Natural killer cell treated with Interleukin-12 subunit alpha and Interleukin-12 subunit beta and Interleukin-15 and Interleukin-18, amount 100 ng/mL, for 72 hours (primary cell): ENCODE results near the gene ZNF469. TPM values are rescaled to one million over a fixed set of nuclear protein-coding genes. Genes with fewer than 3 reads are reported as not detected.

Source experiments
- ATAC-seq, 2 donors: fragments of 150-1000 bp; cut with Tn5 transposase in 1 of 2; sonication (Bioruptor Pico), chemical (Tn5 transposase) in 1 of 2; 2 replicates each; pipeline ENCODE4 v1.10.0; 2021
- DNase-seq: peaks from one replicate; pipeline ENCODE4 v3.0.0; 2022; ENCODE audit warnings: low spot score
- H3K27ac Mint-ChIP-seq, 2 donors: 1 replicate in 1 of 2; 2 replicates in 1 of 2; pipeline ENCODE4 v1.8.0; 2022; ENCODE audit warnings: mixed read lengths in 2 of 2, mild to moderate bottlenecking in 1 of 2, moderate library complexity in 1 of 2
- H3K27me3 Mint-ChIP-seq, 2 donors: 1 replicate in 1 of 2; 2 replicates in 1 of 2; pipeline ENCODE4 v1.8.0; 2022; ENCODE audit warnings: mixed read lengths in 2 of 2
- H3K36me3 Mint-ChIP-seq: one replicate; pipeline ENCODE4 v1.8.0; 2022; ENCODE audit warnings: mixed read lengths
- H3K4me1 Mint-ChIP-seq, 2 donors: 1 replicate in 1 of 2; 2 replicates in 1 of 2; pipeline ENCODE4 v1.8.0; 2022; ENCODE audit warnings: low read depth in 2 of 2, mixed read lengths in 2 of 2, mild to moderate bottlenecking in 1 of 2
- H3K4me3 Mint-ChIP-seq: one replicate; pipeline ENCODE4 v1.8.0; 2022; ENCODE audit warnings: mixed read lengths
- H3K9me3 Mint-ChIP-seq: 2 replicates; pipeline ENCODE4 v1.8.0; 2022; ENCODE audit warnings: mixed read lengths
- total RNA-seq, 2 donors: library from RNA; stranded (reverse); gene quantifications; one replicate each; pipeline ENCODE4 v1.2.3, GENCODE V29; 2022

Gene ZNF469
- total RNA-seq, 2 donors from 2014 or later: 3.0 to 6.1 TPM

DNA sequence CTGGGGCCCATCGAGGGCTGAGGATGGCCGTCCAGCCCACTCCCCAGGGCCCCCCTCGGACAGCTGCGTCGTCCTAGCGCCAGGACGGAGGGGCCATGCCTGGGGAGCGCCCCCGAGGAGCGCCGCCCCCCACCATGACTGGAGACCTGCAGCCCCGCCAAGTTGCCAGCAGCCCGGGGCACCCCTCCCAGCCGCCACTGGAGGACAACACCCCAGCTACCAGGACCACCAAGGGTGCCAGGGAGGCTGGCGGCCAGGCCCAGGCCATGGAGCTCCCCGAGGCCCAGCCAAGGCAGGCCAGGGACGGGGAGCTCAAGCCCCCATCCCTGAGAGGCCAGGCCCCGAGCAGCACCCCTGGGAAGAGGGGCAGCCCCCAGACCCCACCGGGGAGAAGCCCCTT is 44.6 kb downstream of the ZNF469 start:
- Mint-ChIP-seq H3K4me3 (no peak overlapping the region), H3K36me3 (no peaks in the 10 kb centered on the region), H3K9me3 (no peaks in the 10 kb centered on the region), H3K4me1 (peaks cover 0 to 6% of the 10 kb centered on the region in 2 donors), H3K27ac (no peak overlapping the region), H3K27me3 (no peaks in the 10 kb centered on the region)
- ATAC-seq: no peak
- no peak for DNase-seq

DNA sequence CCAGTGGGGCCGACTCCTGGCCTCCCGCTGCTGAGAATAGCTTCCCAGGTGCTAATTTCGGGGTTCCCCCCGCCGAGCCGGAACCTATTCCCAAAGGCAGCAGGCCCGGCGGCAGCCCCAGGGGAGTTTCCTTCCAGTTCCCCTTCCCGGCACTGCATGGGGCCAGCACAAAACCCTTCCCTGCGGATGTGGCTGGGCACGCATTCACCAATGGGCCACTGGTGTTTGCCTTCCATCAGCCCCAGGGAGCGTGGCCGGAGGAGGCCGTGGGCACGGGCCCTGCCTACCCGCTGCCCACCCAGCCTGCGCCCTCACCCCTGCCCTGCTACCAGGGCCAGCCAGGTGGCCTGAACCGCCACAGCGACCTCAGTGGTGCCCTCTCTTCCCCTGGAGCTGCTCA is 45.4 kb downstream of the ZNF469 start:
- Mint-ChIP-seq H3K9me3 (no peaks in the 10 kb centered on the region), H3K27me3 (no peaks in the 10 kb centered on the region), H3K36me3 (no peaks in the 10 kb centered on the region), H3K4me3 (no peak overlapping the region), H3K4me1 (peaks cover 0 to 6% of the 10 kb centered on the region in 2 donors), H3K27ac (no peak overlapping the region)
- ATAC-seq (no peak), DNase-seq (no peak)

DNA sequence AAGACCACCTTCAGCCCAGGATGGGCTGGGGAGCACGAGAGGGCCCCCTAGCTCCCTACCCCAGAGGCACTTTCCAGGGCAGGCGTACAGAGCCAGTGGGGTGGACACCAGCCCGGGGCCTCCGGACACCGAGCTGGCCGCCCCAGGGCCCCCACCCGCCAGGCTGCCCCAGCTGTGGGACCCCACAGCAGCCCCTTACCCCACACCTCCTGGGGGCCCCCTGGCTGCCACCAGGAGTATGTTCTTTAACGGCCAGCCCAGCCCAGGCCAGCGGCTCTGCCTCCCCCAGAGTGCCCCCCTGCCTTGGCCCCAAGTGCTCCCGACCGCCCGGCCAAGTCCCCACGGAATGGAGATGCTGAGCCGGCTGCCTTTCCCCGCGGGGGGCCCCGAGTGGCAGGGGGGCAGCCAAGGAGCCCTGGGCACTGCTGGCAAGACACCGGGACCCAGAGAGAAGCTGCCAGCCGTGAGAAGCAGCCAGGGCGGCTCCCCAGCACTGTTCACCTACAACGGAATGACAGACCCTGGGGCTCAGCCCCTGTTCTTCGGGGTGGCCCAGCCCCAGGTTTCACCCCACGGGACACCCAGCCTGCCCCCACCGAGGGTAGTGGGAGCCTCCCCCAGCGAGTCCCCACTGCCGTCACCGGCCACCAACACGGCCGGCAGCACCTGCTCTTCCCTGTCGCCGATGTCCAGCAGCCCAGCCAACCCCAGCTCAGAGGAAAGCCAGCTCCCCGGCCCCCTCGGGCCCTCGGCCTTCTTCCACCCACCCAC is 46.0 kb downstream of the ZNF469 start:
- Mint-ChIP-seq H3K27ac (no peak overlapping the region), H3K36me3 (no peaks in the 10 kb centered on the region), H3K9me3 (no peaks in the 10 kb centered on the region), H3K4me1 (peaks cover 0 to 6% of the 10 kb centered on the region in 2 donors), H3K27me3 (no peaks in the 10 kb centered on the region), H3K4me3 (no peak overlapping the region)
- ATAC-seq (no peak), DNase-seq (no peak)

DNA sequence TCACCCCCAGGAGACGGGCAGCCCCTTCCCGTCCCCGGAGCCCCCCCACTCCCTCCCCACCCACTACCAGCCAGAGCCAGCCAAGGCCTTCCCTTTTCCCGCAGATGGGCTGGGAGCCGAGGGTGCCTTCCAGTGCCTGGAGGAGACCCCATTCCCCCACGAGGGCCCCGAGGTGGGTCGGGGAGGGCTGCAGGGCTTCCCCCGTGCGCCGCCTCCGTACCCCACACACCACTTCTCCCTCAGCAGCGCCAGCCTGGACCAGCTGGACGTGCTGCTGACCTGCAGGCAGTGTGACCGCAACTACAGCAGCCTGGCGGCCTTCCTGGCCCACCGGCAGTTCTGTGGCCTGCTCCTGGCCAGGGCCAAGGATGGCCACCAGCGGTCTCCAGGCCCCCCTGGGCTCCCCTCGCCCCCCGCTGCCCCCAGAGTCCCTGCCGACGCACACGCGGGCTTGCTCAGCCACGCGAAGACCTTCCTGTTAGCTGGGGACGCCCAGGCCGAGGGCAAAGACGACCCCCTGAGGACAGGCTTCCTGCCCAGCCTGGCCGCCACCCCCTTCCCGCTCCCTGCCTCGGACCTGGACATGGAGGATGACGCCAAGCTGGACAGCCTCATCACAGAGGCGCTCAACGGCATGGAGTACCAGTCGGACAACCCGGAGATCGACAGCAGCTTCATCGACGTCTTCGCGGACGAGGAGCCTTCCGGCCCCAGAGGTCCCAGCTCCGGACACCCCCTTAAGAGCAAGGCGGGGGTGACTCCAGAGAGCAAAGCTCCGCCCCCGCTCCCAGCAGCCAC is 46.8 kb downstream of the ZNF469 start:
- peaks cover 0 to 6% of the 10 kb centered on the region in 2 donors for H3K4me1 Mint-ChIP-seq
- H3K27me3 Mint-ChIP-seq: no peaks in the 10 kb centered on the region
- H3K9me3 Mint-ChIP-seq: no peaks in the 10 kb centered on the region
- peak overlapping the region; percentile 67 for H3K4me3 Mint-ChIP-seq
- ATAC-seq: no peak
- H3K27ac Mint-ChIP-seq: peak overlapping the region in 1 of 2 donors; percentile 51
- no peaks in the 10 kb centered on the region for H3K36me3 Mint-ChIP-seq
- DNase-seq: no peak

DNA sequence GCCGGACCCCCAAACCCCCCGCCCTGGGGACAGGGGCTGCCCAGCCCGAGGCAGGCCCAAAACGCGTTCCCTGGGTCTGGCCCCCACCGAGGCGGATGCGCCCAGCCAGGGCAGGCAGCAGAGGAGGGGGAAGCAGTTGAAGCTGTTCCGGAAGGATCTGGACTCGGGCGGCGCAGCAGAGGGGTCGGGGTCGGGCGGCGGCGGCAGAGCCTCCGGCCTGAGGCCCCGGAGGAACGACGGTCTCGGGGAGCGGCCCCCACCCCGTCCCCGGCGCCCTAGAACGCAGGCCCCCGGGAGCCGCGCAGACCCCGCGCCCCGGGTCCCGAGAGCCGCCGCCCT is 47.4 kb downstream of the ZNF469 start:
- Mint-ChIP-seq H3K27me3 (no peaks in the 10 kb centered on the region), H3K4me1 (peaks cover 0 to 6% of the 10 kb centered on the region in 2 donors), H3K27ac (peak overlapping the region in 1 of 2 donors; percentile 51), H3K9me3 (no peaks in the 10 kb centered on the region), H3K4me3 (peak overlapping the region; percentile 67), H3K36me3 (no peaks in the 10 kb centered on the region)
- DNase-seq (no peak), ATAC-seq (peak; percentile 34 to 51)

DNA sequence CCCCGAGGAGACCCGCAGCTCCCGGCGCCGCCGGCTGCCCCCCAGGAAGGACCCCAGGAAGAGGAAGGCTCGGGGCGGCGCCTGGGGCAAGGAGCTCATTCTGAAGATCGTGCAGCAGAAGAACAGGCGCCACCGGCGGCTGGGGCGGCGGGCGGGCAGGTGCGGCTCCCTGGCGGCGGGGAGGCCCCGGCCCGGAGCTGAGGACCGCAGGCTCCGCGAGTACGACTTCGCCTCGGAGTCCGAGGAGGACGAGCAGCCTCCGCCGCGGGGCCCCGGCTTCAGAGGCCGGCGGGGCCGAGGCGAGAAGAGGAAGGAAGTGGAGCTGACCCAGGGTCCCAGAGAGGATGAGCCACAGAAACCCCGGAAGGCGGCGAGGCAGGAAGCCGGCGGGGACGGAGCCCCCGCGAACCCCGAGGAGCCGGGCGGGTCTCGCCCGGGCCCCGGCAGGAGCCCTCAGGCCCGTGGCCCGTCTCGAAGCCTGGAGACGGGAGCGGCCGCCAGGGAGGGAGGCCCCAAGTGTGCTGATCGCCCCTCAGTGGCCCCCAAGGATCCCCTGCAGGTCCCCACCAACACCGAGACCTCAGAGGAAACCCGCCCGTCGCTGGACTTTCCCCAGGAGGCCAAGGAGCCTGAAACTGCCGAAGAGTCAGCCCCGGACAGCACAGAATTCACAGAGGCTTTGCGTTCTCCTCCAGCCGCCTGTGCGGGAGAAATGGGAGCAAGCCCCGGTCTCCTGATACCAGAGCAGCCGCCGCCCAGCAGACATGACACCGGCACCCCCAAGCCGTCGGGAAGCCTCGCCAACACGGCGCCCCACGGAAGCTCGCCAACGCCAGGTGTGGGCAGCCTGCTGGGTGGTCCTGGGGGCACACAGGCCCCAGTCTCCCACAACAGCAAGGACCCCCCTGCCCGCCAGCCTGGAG is 48.0 kb downstream of the ZNF469 start:
- DNase-seq: peak; percentile 83
- H3K36me3 Mint-ChIP-seq: no peaks in the 10 kb centered on the region

DNA sequence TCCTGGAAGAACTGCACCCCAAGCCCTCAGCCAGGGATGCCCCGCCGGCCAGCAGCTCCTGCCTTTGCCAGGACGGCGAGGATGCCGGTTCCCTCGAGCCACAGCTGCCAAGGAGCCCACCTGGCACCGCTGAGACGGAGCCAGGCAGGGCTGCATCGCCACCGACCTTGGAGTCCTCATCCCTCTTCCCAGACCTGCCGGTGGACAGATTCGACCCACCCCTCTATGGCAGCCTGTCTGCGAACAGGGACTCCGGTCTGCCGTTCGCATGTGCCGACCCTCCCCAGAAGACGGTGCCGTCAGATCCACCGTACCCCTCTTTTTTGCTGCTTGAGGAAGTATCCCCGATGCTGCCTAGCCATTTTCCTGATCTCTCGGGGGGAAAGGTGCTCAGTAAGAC is 48.9 kb downstream of the ZNF469 start:
- H3K27me3 Mint-ChIP-seq: no peaks in the 10 kb centered on the region
- no peak for ATAC-seq
- H3K4me3 Mint-ChIP-seq: peak overlapping the region; percentile 67
- no peak for DNase-seq
- peaks cover 0 to 6% of the 10 kb centered on the region in 2 donors for H3K4me1 Mint-ChIP-seq
- no peaks in the 10 kb centered on the region for H3K9me3 Mint-ChIP-seq
- peak overlapping the region; percentile 56 to 69 for H3K27ac Mint-ChIP-seq
- no peaks in the 10 kb centered on the region for H3K36me3 Mint-ChIP-seq

More for the DNA sequence above, 48.0 kb downstream of the ZNF469 start:
- H3K4me1 Mint-ChIP-seq: peaks cover 0 to 6% of the 10 kb centered on the region in 2 donors
- peak overlapping the region; percentile 56 to 69 for H3K27ac Mint-ChIP-seq
- H3K27me3 Mint-ChIP-seq: no peaks in the 10 kb centered on the region
- H3K9me3 Mint-ChIP-seq: no peaks in the 10 kb centered on the region
- peak; percentile 78 to 85 for ATAC-seq
- peak overlapping the region; percentile 67 for H3K4me3 Mint-ChIP-seq

DNA sequence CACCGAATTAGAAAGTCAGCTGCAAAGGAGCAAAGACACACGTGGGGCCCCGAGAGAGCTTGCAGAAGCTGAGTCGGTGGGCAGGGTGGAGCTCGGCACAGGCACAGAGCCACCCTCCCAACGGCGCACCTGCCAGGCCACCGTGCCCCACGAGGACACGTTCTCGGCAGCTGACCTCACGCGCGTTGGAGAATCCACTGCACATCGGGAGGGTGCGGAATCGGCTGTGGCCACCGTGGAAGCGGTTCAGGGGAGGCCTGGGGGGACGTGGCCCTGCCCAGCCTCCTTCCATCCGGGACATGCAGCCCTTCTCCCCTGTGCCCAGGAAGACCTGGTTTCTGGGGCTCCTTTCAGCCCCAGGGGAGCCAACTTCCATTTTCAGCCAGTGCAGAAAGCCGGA is 49.4 kb downstream of the ZNF469 start:
- Mint-ChIP-seq H3K27me3 (no peaks in the 10 kb centered on the region), H3K4me1 (peaks cover 0 to 6% of the 10 kb centered on the region in 2 donors), H3K4me3 (peak overlapping the region; percentile 67), H3K27ac (peak overlapping the region; percentile 56 to 69), H3K9me3 (no peaks in the 10 kb centered on the region), H3K36me3 (no peaks in the 10 kb centered on the region)
- no peak for DNase-seq
- ATAC-seq: no peak

Other genes with a start within 250 kb of the ZNF469 start
- gene ZFPM1, start 70.3 kb downstream of the ZNF469 start, total RNA-seq: 10 to 100 TPM; 23.5 to 24.5 TPM
- 100 to 1,000 TPM in 1 of 2 donors, 10 to 100 TPM in 1; 85.0 to 148 TPM for gene ZC3H18, start 187.4 kb downstream of the ZNF469 start, total RNA-seq